Smooth muscle cell (in vitro differentiated cells): ENCODE measurements around the gene ATG5. TPM values are rescaled to one million over a fixed set of nuclear protein-coding genes. Genes with fewer than 3 reads are reported as not detected.

Experiments
- DNase-seq: peaks from one replicate; lab custom pipeline; 2025; ENCODE audit not compliant: unreplicated experiment; lab: John Stamatoyannopoulos, UW
- H2AFZ ChIP-seq: fragments of 200-600 bp; sonication (generic); 2 replicates; pipeline ENCODE4 v1.6.0; 2016; ENCODE audit warnings: antibody characterized with exemption, low read depth, mild to moderate bottlenecking
- H3F3A ChIP-seq: fragments of 200-600 bp; sonication (generic); 2 replicates; pipeline ENCODE4 v1.6.0; 2017; ENCODE audit warnings: antibody characterized with exemption, low read depth
- H3K27ac ChIP-seq: fragments of 200-600 bp; sonication (generic); 2 replicates; pipeline ENCODE4 v1.5.1; 2016; ENCODE audit warnings: low read depth, mild to moderate bottlenecking
- H3K27me3 ChIP-seq: fragments of 200-600 bp; sonication (generic); 2 replicates; pipeline ENCODE4 v1.6.1; 2016; ENCODE audit warnings: low read depth, mild to moderate bottlenecking
- H3K36me3 ChIP-seq: fragments of 200-600 bp; sonication (generic); 2 replicates; pipeline ENCODE4 v1.5.1; 2016; ENCODE audit warnings: low read depth
- H3K4me1 ChIP-seq: fragments of 200-600 bp; sonication (generic); 2 replicates; pipeline ENCODE4 v1.5.1; 2016; ENCODE audit warnings: low read depth
- H3K4me2 ChIP-seq: fragments of 200-600 bp; sonication (generic); 2 replicates; pipeline ENCODE4 v1.6.0; 2016; ENCODE audit warnings: mild to moderate bottlenecking
- H3K4me3 ChIP-seq: fragments of 200-600 bp; sonication (generic); 2 replicates; pipeline ENCODE4 v1.5.1; 2016; ENCODE audit warnings: mild to moderate bottlenecking
- H3K79me2 ChIP-seq: fragments of 200-600 bp; sonication (generic); 2 replicates; pipeline ENCODE4 v1.6.0; 2016; ENCODE audit warnings: low read depth, mild to moderate bottlenecking
- H3K9ac ChIP-seq: fragments of 200-600 bp; sonication (generic); 2 replicates; pipeline ENCODE4 v1.6.0; 2016; ENCODE audit warnings: low read depth
- H3K9me3 ChIP-seq: fragments of 200-600 bp; sonication (generic); replicated peaks from 2 replicates; pipeline ENCODE4 v1.5.1; 2016; ENCODE audit warnings: low read depth
- H4K20me1 ChIP-seq: fragments of 200-600 bp; sonication (generic); 2 replicates; pipeline ENCODE4 v1.6.0; 2016; ENCODE audit warnings: low read depth
- CTCF ChIP-seq: fragments of 200-600 bp; sonication (generic); IDR thresholded peaks from 2 replicates; pipeline ENCODE4 v1.5.1; 2017; ENCODE audit warnings: borderline replicate concordance, mild to moderate bottlenecking, antibody characterized with exemption; ENCODE audit not compliant: insufficient read depth, poor library complexity, severe bottlenecking
- WGBS: methylation state at CpG from one replicate; pipeline ENCODE4 v1.1.7; 2016; ENCODE audit warnings: low lambda C conversion rate; 5-methylcytosine and 5-hydroxymethylcytosine counted together
- polyA plus RNA-seq: library from polyadenylated mRNA; unstranded; fragments of >200 nt; fragmentation: Nextera tagmentation; extraction: Ambion mirVana; gene quantifications from 2 replicates; pipeline ENCODE4 v1.2.1, GENCODE V29; 2016
- total RNA-seq: library from RNA; depleted of rRNA; stranded (reverse); fragments of >200 nt; gene quantifications from 2 replicates; pipeline ENCODE4 v1.2.3, GENCODE V29; 2014

The ATG5 gene
- total and polyA plus RNA-seq, 2 experiments from 2014 or later = 33.7 to 34.4 TPM

- Histone ChIP-seq H3K9ac (no peak overlapping the region), H4K20me1 (peaks cover 55% of the 10 kb centered on the region), H3K4me2 (no peak overlapping the region), H3F3A (peaks cover 7% of the 10 kb centered on the region), H3K27ac (no peak overlapping the region), H3K4me1 (no peaks in the 10 kb centered on the region), H3K9me3 (no peaks in the 10 kb centered on the region), H3K79me2 (peaks cover 71% of the 10 kb centered on the region), H3K36me3 (peaks cover 10% of the 10 kb centered on the region), H2AFZ (no peak overlapping the region), H3K4me3 (no peak overlapping the region), H3K27me3 (no peaks in the 10 kb centered on the region)
- 75% methylated on average over 6 of the region's 6 CpGs for WGBS
- no peak for TF ChIP-seq CTCF
- DNase-seq = no peak
Measured at GRCh38 chr6:106315765-106316374, 9.7 kb downstream of the ATG5 start.

GRCh38 chr6:106309766-106310373, 15.7 kb downstream of the ATG5 start:
- Histone ChIP-seq H3K36me3 (peaks cover 4% of the 10 kb centered on the region), H4K20me1 (peaks cover 28% of the 10 kb centered on the region), H3K9me3 (no peaks in the 10 kb centered on the region), H3F3A (peaks cover 11% of the 10 kb centered on the region), H3K79me2 (peaks cover 50% of the 10 kb centered on the region), H3K9ac (no peak overlapping the region), H3K4me1 (peaks cover 6% of the 10 kb centered on the region), H3K4me3 (no peak overlapping the region), H2AFZ (no peak overlapping the region), H3K27me3 (no peaks in the 10 kb centered on the region), H3K27ac (peak overlapping the region; percentile 25), H3K4me2 (peak overlapping the region; percentile 72)
- WGBS = 64% methylated on average over 3 of the region's 3 CpGs
- TF ChIP-seq CTCF = no peak
- no peak for DNase-seq

- DNase-seq = no peak
- Histone ChIP-seq H3K4me2 (no peak overlapping the region), H3K4me1 (peaks cover 6% of the 10 kb centered on the region), H4K20me1 (peaks cover 34% of the 10 kb centered on the region), H3F3A (peaks cover 11% of the 10 kb centered on the region), H3K36me3 (no peaks in the 10 kb centered on the region), H3K9me3 (no peaks in the 10 kb centered on the region), H3K79me2 (peaks cover 47% of the 10 kb centered on the region), H3K27ac (no peak overlapping the region), H3K9ac (no peak overlapping the region), H3K27me3 (no peaks in the 10 kb centered on the region), H2AFZ (no peak overlapping the region), H3K4me3 (no peak overlapping the region)
- TF ChIP-seq CTCF = no peak
- 84% methylated on average over 2 of the region's 2 CpGs for WGBS
Measured at GRCh38 chr6:106308985-106309384, 16.6 kb downstream of the ATG5 start.

- H3K79me2 ChIP-seq = peaks cover 52% of the 10 kb centered on the region
- 51% methylated on average over 2 of the region's 2 CpGs for WGBS
Measured at GRCh38 chr6:106305740-106306139, 19.8 kb downstream of the ATG5 start.

More at GRCh38 chr6:106305740-106306139, 19.8 kb downstream of the ATG5 start:
- Histone ChIP-seq H4K20me1 (peaks cover 62% of the 10 kb centered on the region), H3K4me1 (peaks cover 6% of the 10 kb centered on the region), H3K27me3 (no peaks in the 10 kb centered on the region), H3K9ac (no peak overlapping the region), H3F3A (peaks cover 4% of the 10 kb centered on the region), H3K9me3 (no peaks in the 10 kb centered on the region), H3K36me3 (no peaks in the 10 kb centered on the region), H3K27ac (no peak overlapping the region), H3K4me2 (no peak overlapping the region), H2AFZ (no peak overlapping the region), H3K4me3 (no peak overlapping the region)
- no peak for TF ChIP-seq CTCF
- no peak for DNase-seq
